ENCODE results near the gene SYNDIG1.

GRCh38 chr20:24697411-24697810, 228.0 kb downstream of the SYNDIG1 start:
- TF ChIP-seq CTCF (IDR thresholded peaks at IDR 0.05): no peak
- no peak for TF ChIP-seq POLR2A (IDR thresholded peaks at IDR 0.05)
- TF ChIP-seq POLR2AphosphoS5 (IDR thresholded peaks at IDR 0.05): no peak

Data from prostate gland (tissue), 2 donors.